GM12878 (cell line): ENCODE results near the gene BCL11A. TPM values are rescaled to one million over a fixed set of nuclear protein-coding genes. Genes with fewer than 3 reads are reported as not detected.

Experiments used
- ATAC-seq: fragments of 200-7000 bp; cut with Tn5 transposase; 3 replicates; pipeline ENCODE4 v1.9.1; 2020; ENCODE audit warnings: mild to moderate bottlenecking, moderate library complexity
- BruUV-seq: library from RNA; stranded (reverse); fragments of 400-500 nt; replicated peaks from 2 replicates; lab custom pipeline; 2021; lab: Mats Ljungman, UMichigan
- CTCF ChIA-PET: fragments of 300-600 bp; sonication (Branson Sonifier 250); formaldehyde crosslinking; extraction: SDS; loops from one replicate; lab custom pipeline; 2021; ENCODE audit warnings: inconsistent platforms; lab: Yijun Ruan, JAX
- POLR2A ChIA-PET: fragments of 350-600 bp; formaldehyde crosslinking; extraction: SDS; loops from one replicate; lab custom pipeline; 2021; ENCODE audit warnings: inconsistent platforms; lab: Charles Lee
- RAD21 ChIA-PET: fragments of 300-600 bp; sonication (Branson Sonifier 250); formaldehyde crosslinking; loops from one replicate; lab custom pipeline; 2023; ENCODE audit warnings: antibody characterized with exemption; ENCODE audit not compliant: unreplicated experiment; lab: Charles Lee
- SMC1A ChIA-PET: fragments of 300-600 bp; sonication (Branson Sonifier 250); formaldehyde crosslinking; loops from one replicate; lab custom pipeline; 2023; ENCODE audit not compliant: unreplicated experiment, uncharacterized antibody; lab: Charles Lee
- DNase-seq: peaks from one replicate; pipeline ENCODE4 v3.0.0-alpha.2; 2011; ENCODE audit warnings: low read depth, low spot score
- FAIRE-seq: peaks from 3 replicates; lab custom pipeline; 2011; peaks lifted over from hg19 to GRCh38; lab: Jason Lieb, UNC
- H2AFZ ChIP-seq: 2 replicates; pipeline ENCODE4 v1.6.0; 2011; ENCODE audit warnings: low read depth, low read length, control low read depth; ENCODE audit not compliant: control insufficient read depth
- H3K27ac ChIP-seq: 2 replicates; pipeline ENCODE4 v1.5.1; 2011; ENCODE audit warnings: control low read depth; ENCODE audit not compliant: control insufficient read depth, insufficient read depth
- H3K27me3 ChIP-seq, 2 experiments: replicated peaks in 1 of 2; 2 replicates each; pipeline versions ENCODE4 v1.6.0 to v1.6.1; 2011; ENCODE audit warnings: low read length in 1 of 2; ENCODE audit not compliant: control insufficient read depth in 2 of 2, insufficient read depth in 2 of 2
- H3K36me3 ChIP-seq, 2 experiments: 2 replicates each; pipeline ENCODE4 v1.5.1; 2011; ENCODE audit warnings: low read length in 1 of 2; ENCODE audit not compliant: control insufficient read depth in 2 of 2, insufficient read depth in 2 of 2
- H3K4me1 ChIP-seq: 2 replicates; pipeline ENCODE4 v1.6.1; 2011; ENCODE audit warnings: mild to moderate bottlenecking, low read length, moderate library complexity, mixed read lengths; ENCODE audit not compliant: control insufficient read depth, insufficient read depth
- H3K4me2 ChIP-seq: 2 replicates; pipeline ENCODE4 v1.6.0; 2011; ENCODE audit warnings: control low read depth; ENCODE audit not compliant: control insufficient read depth, insufficient read depth
- H3K4me3 ChIP-seq: fragments of 200-600 bp; sonication (generic); 2 replicates; pipeline ENCODE4 v1.5.1; 2016
- H3K79me2 ChIP-seq: 2 replicates; pipeline ENCODE4 v1.6.0; 2011; ENCODE audit warnings: low read length; ENCODE audit not compliant: control insufficient read depth, insufficient read depth
- H3K9ac ChIP-seq: 2 replicates; pipeline ENCODE4 v1.8.0; 2011; ENCODE audit warnings: low read length, control low read depth, mixed read lengths; ENCODE audit not compliant: control insufficient read depth, insufficient read depth
- H3K9me3 ChIP-seq: replicated peaks from 3 replicates; pipeline ENCODE4 v1.5.1; 2011; ENCODE audit warnings: mild to moderate bottlenecking, low read length; ENCODE audit not compliant: control insufficient read depth, insufficient read depth
- H4K20me1 ChIP-seq: 2 replicates; pipeline ENCODE4 v1.6.0; 2011; ENCODE audit not compliant: control insufficient read depth, insufficient read depth
- CBX3 ChIP-seq: fragments of 200-600 bp; sonication (generic); IDR thresholded peaks from 2 replicates; pipeline ENCODE4 v1.6.1; 2016; ENCODE audit warnings: low read depth, borderline replicate concordance
- EED ChIP-seq: sonication (generic); IDR thresholded peaks from 2 replicates; pipeline ENCODE4 v1.6.1; 2016; ENCODE audit warnings: antibody characterized with exemption, low read depth
- POLR2A ChIP-seq: IDR thresholded peaks from 2 replicates; pipeline ENCODE4 v1.6.1; 2011; ENCODE audit warnings: low read depth, mild to moderate bottlenecking, low read length
- ZZZ3 ChIP-seq: IDR thresholded peaks from 2 replicates; pipeline ENCODE4 v1.6.1; 2011; ENCODE audit warnings: low read depth; ENCODE audit not compliant: control insufficient read depth, insufficient read length
- WGBS: methylation state at CpG from one replicate; pipeline ENCODE4 v1.1.6; 2016; ENCODE audit warnings: low lambda C conversion rate; ENCODE audit not compliant: insufficient replicate concordance, insufficient coverage; ENCODE audit errors: missing lambda C conversion rate; 5-methylcytosine and 5-hydroxymethylcytosine counted together
- in situ Hi-C: fragments of 300-500 bp; cut with MboI; formaldehyde crosslinking; loops from 9 replicates; pipeline ENCODE4 v1.14.3; 2018; ENCODE audit warnings: mixed read lengths
- intact Hi-C: fragments of 100-400 bp; cut with micrococcal nuclease; formaldehyde crosslinking; loops from one replicate; pipeline ENCODE4 v1.14.2; 2022; ENCODE audit not compliant: unreplicated experiment
- polyA plus RNA-seq, 11 experiments: library from polyadenylated mRNA; depleted of rRNA in 4 of 11; unstranded in 6 of 11; stranded (reverse) in 5 of 11; fragments of >200 nt; fragmentation: Nextera tagmentation in 4 of 11; fragmentation: Illumina TruSeq in 1 of 11; extraction: Ambion mirVana in 4 of 11; extraction: Trizol in 1 of 11; gene quantifications; 1 replicate in 1 of 11; 2 replicates in 10 of 11; pipeline versions ENCODE4 v1.2.1 to v1.2.3, GENCODE V29; 2011 to 2016; ENCODE audit warnings: inconsistent platforms in 2 of 11, missing spikeins in 2 of 11, low read depth in 1 of 11
- total RNA-seq, 4 experiments: library from RNA; depleted of rRNA in 3 of 4; stranded (reverse); fragments of >200 nt in 3 of 4; fragmentation: Illumina TruSeq in 1 of 4; extraction: Trizol in 1 of 4; gene quantifications; 2 replicates each; pipeline versions ENCODE4 v1.2.1 to v1.2.3, GENCODE V29; 2013 to 2021

BCL11A gene
- total and polyA plus RNA-seq, 10 of the 15 experiments (the other 5 are each of a cell fraction or from before 2014, with no cell fraction given) = 7.5 to 26.6 (median 11.1) TPM; not detected in 1

- H3K36me3 ChIP-seq = no peaks in the 10 kb centered on the region
- intact Hi-C loops (loop anchor here (5.0 to 10.0 kb wide), 6 partner anchors 240 to 1787 kb away; no protein-coding TSS in a partner anchor), in situ Hi-C loops (no loop called here)
- H4K20me1 ChIP-seq = no peaks in the 10 kb centered on the region
- H3K27me3 ChIP-seq = peaks cover under 1 to 5% of the 10 kb centered on the region in 2 experiments; a peak in 3 of 4 replicates
- H3K4me2 ChIP-seq = peak overlapping the region; percentile 77
- ATAC-seq = no peak
- POLR2A ChIA-PET = no interaction called here
- H3K27ac ChIP-seq = peak overlapping the region; percentile 89
- WGBS = under 1% methylated on average over 28 of the region's 49 CpGs
- peaks cover 67% of the 10 kb centered on the region for H3K79me2 ChIP-seq
- no peaks in the 10 kb centered on the region for H3K9me3 ChIP-seq
- CTCF ChIA-PET = no interaction called here
- peak overlapping the region; percentile 88 for H3K9ac ChIP-seq
- peak; percentile 34; the same call in 1 of the 2 replicates for TF ChIP-seq POLR2A
- no peak for TF ChIP-seq CBX3
- no peak for TF ChIP-seq ZZZ3
- TF ChIP-seq EED = peak; percentile 18; the same call in 1 of the 2 replicates
- FAIRE-seq = no peak
- DNase-seq = no peak
- peak overlapping the region; percentile 48 for H2AFZ ChIP-seq
- SMC1A ChIA-PET = no interaction called here
- no TSS peak for BruUV-seq
- peak overlapping the region; percentile 81 for H3K4me3 ChIP-seq
- H3K4me1 ChIP-seq = 0 out of 2 replicates have a peak, but pooled peaks cover 4% of the 10 kb centered on the region
- RAD21 ChIA-PET = no interaction called here
Measured at GRCh38 chr2:60552078-60552850, 1.2 kb downstream of the BCL11A start.
